GM12878 (cell line): Measurements from ENCODE around the gene SPATS2L. TPM values are rescaled to one million over a fixed set of nuclear protein-coding genes. Genes with fewer than 3 reads are reported as not detected.

Source experiments
- CHD1 ChIP-seq: IDR thresholded peaks from 2 replicates; pipeline ENCODE4 v1.6.1; 2012; ENCODE audit warnings: low read depth, low read length, improper control_type of control experiment
- FOXK2 ChIP-seq: fragments of 450-650 bp; IDR thresholded peaks from 2 replicates; pipeline ENCODE4 v1.6.1; 2017; ENCODE audit warnings: mild to moderate bottlenecking, moderate library complexity
- GATAD2B ChIP-seq: fragments of 450-650 bp; conservative IDR thresholded peaks from 2 replicates; pipeline ENCODE4 v1.6.1; 2017; ENCODE audit warnings: low read depth, mild to moderate bottlenecking, moderate library complexity
- HCFC1 ChIP-seq: fragments of 150-350 bp; IDR thresholded peaks from 2 replicates; pipeline ENCODE4 v1.6.1; 2014; ENCODE audit warnings: low read length
- KDM1A ChIP-seq: fragments of 200-600 bp; sonication (generic); IDR thresholded peaks from 2 replicates; pipeline ENCODE4 v1.6.1; 2016; ENCODE audit warnings: borderline replicate concordance
- MTA2 ChIP-seq: fragments of 450-650 bp; IDR thresholded peaks from 2 replicates; pipeline ENCODE4 v1.6.1; 2016; ENCODE audit warnings: low read depth, mild to moderate bottlenecking, moderate library complexity
- NR2C2 ChIP-seq: IDR thresholded peaks from 2 replicates; pipeline ENCODE4 v1.6.1; 2011; ENCODE audit warnings: borderline replicate concordance, low read depth; ENCODE audit not compliant: control insufficient read depth, insufficient read length
- PAX5 ChIP-seq: IDR thresholded peaks from 2 replicates; pipeline ENCODE4 v1.6.1; 2011; ENCODE audit warnings: low read depth, low read length, borderline replicate concordance
- POLR2AphosphoS2 ChIP-seq: IDR thresholded peaks from 2 replicates; pipeline ENCODE4 v1.6.1; 2011; ENCODE audit warnings: low read depth, mild to moderate bottlenecking, low read length, improper control_type of control experiment, moderate library complexity
- RAD51 ChIP-seq: fragments of 450-650 bp; IDR thresholded peaks from 2 replicates; pipeline ENCODE4 v1.6.1; 2016; ENCODE audit warnings: moderate library complexity, mild to moderate bottlenecking, inconsistent platforms
- RB1 ChIP-seq: fragments of 450-650 bp; formaldehyde crosslinking; IDR thresholded peaks from 2 replicates; pipeline ENCODE4 v1.6.1; 2017; ENCODE audit warnings: mild to moderate bottlenecking, borderline replicate concordance
- RCOR1 ChIP-seq: conservative IDR thresholded peaks from 2 replicates; pipeline ENCODE4 v1.6.1; 2012; ENCODE audit warnings: low read depth, low read length, improper control_type of control experiment
- SMARCA5 ChIP-seq: fragments of 450-650 bp; IDR thresholded peaks from 2 replicates; pipeline ENCODE4 v1.6.1; 2017; ENCODE audit warnings: mild to moderate bottlenecking
- SP1 ChIP-seq: IDR thresholded peaks from one replicate; pipeline ENCODE4 v1.6.1; 2011; ENCODE audit warnings: low read depth, low read length
- SREBF1 ChIP-seq: IDR thresholded peaks from 2 replicates; pipeline ENCODE4 v1.6.1; 2012; ENCODE audit warnings: mild to moderate bottlenecking, low read length
- YY1 ChIP-seq: IDR thresholded peaks from 2 replicates; pipeline ENCODE4 v1.6.1; 2011; ENCODE audit warnings: low read depth, mild to moderate bottlenecking, low read length
- ZBED1 ChIP-seq: IDR thresholded peaks from 2 replicates; pipeline ENCODE4 v1.6.1; 2016; ENCODE audit warnings: borderline replicate concordance
- ZBTB11 ChIP-seq: fragments of 450-650 bp; formaldehyde crosslinking; IDR thresholded peaks from 2 replicates; pipeline ENCODE4 v1.5.0; 2022; ENCODE audit warnings: mild to moderate bottlenecking, missing genetic modification characterization
- ZNF217 ChIP-seq: fragments of 450-650 bp; IDR thresholded peaks from 2 replicates; pipeline ENCODE4 v1.6.1; 2017; ENCODE audit warnings: antibody characterized with exemption, mild to moderate bottlenecking
- ZNF384 ChIP-seq: IDR thresholded peaks from 2 replicates; pipeline ENCODE4 v1.6.1; 2012; ENCODE audit warnings: low read depth, mild to moderate bottlenecking, low read length, improper control_type of control experiment, borderline replicate concordance
- ZNF592 ChIP-seq: fragments of 450-650 bp; IDR thresholded peaks from 2 replicates; pipeline ENCODE4 v1.6.1; 2017; ENCODE audit warnings: mild to moderate bottlenecking, moderate library complexity
- polyA plus RNA-seq, 11 experiments: library from polyadenylated mRNA; depleted of rRNA in 4 of 11; unstranded in 6 of 11; stranded (reverse) in 5 of 11; fragments of >200 nt; fragmentation: Nextera tagmentation in 4 of 11; fragmentation: Illumina TruSeq in 1 of 11; extraction: Ambion mirVana in 4 of 11; extraction: Trizol in 1 of 11; gene quantifications; 1 replicate in 1 of 11; 2 replicates in 10 of 11; pipeline versions ENCODE4 v1.2.1 to v1.2.3, GENCODE V29; 2011 to 2016; ENCODE audit warnings: inconsistent platforms in 2 of 11, missing spikeins in 2 of 11, low read depth in 1 of 11
- total RNA-seq, 4 experiments: library from RNA; depleted of rRNA in 3 of 4; stranded (reverse); fragments of >200 nt in 3 of 4; fragmentation: Illumina TruSeq in 1 of 4; extraction: Trizol in 1 of 4; gene quantifications; 2 replicates each; pipeline versions ENCODE4 v1.2.1 to v1.2.3, GENCODE V29; 2013 to 2021
- TF ChIP-seq, protein P1 (sequence below): fragments of 450-650 bp; IDR thresholded peaks from 2 replicates; pipeline ENCODE4 v1.6.1; 2017; ENCODE audit warnings: borderline replicate concordance

Gene SPATS2L
- total and polyA plus RNA-seq, 10 of the 15 experiments (the other 5 are each of a cell fraction or from before 2014, with no cell fraction given) = 5.2 to 30.0 (median 20.1) TPM

- TF ChIP-seq ZBTB11 (CRISPR knock-in tag) = no peak
- no peak for TF ChIP-seq SREBF1
- TF ChIP-seq PAX5 = peak; percentile 80
- TF ChIP-seq SP1 = peak; percentile 37
- no peak for TF ChIP-seq CHD1
- TF ChIP-seq KDM1A = no peak
- peak; percentile 83; the same call in 1 of the 2 replicates for TF ChIP-seq ZNF217
- peak; percentile 50; the same call in 1 of the 2 replicates for TF ChIP-seq MTA2
- TF ChIP-seq GATAD2B = peak; percentile 99
- TF ChIP-seq, protein P1, sequence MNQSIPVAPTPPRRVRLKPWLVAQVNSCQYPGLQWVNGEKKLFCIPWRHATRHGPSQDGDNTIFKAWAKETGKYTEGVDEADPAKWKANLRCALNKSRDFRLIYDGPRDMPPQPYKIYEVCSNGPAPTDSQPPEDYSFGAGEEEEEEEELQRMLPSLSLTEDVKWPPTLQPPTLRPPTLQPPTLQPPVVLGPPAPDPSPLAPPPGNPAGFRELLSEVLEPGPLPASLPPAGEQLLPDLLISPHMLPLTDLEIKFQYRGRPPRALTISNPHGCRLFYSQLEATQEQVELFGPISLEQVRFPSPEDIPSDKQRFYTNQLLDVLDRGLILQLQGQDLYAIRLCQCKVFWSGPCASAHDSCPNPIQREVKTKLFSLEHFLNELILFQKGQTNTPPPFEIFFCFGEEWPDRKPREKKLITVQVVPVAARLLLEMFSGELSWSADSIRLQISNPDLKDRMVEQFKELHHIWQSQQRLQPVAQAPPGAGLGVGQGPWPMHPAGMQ = no peak
- peak; percentile 99 for TF ChIP-seq SMARCA5
- TF ChIP-seq HCFC1 = peak; percentile 46; the same call in 1 of the 2 replicates
- TF ChIP-seq FOXK2 = no peak
- TF ChIP-seq POLR2AphosphoS2 = 0 out of 2 replicates have a peak, but pooled peaks have one; percentile 56
- no peak for TF ChIP-seq ZNF384
- TF ChIP-seq ZNF592 = peak; percentile 88
- TF ChIP-seq ZBED1 = no peak
- no peak for TF ChIP-seq NR2C2
- TF ChIP-seq YY1 = peak; percentile 60; the same call in 1 of the 2 replicates
- peak; percentile 85; the same call in 1 of the 2 replicates for TF ChIP-seq RB1
- no peak; the same call in 1 of the 2 replicates for TF ChIP-seq RAD51
- TF ChIP-seq RCOR1 = 0 out of 2 replicates have a peak, but pooled peaks have one; percentile 36
Measured at GRCh38 chr2:200509612-200510433, 203.3 kb downstream of the SPATS2L start, which contains the start of gene KCTD18 (continued).
